K562 (cell line): ENCODE measurements around the gene VPS18.

ENCODE experiments used
- DPF2 ChIP-seq: fragments of 450-650 bp; IDR thresholded peaks from 2 replicates; pipeline ENCODE4 v1.6.1; 2016
- MEF2D ChIP-seq: conservative IDR thresholded peaks from 2 replicates; pipeline ENCODE4 v1.6.1; 2016; ENCODE audit warnings: low read depth, missing genetic modification characterization, missing compliant biosample characterization
- NFE2 ChIP-seq: IDR thresholded peaks from 2 replicates; pipeline ENCODE4 v1.6.1; 2014; ENCODE audit warnings: antibody characterized with exemption, low read depth
- POLR2A ChIP-seq: fragments of 450-650 bp; conservative IDR thresholded peaks from 2 replicates; pipeline ENCODE4 v1.6.1; 2016
- POLR2AphosphoS5 ChIP-seq: IDR thresholded peaks from 2 replicates; pipeline ENCODE4 v1.6.1; 2011; ENCODE audit warnings: mild to moderate bottlenecking, low read depth, low read length, moderate library complexity; ENCODE audit not compliant: control insufficient read depth, insufficient read depth
- SETDB1 ChIP-seq: IDR thresholded peaks from one replicate; pipeline ENCODE4 v1.6.1; 2012; ENCODE audit warnings: low read length, control low read depth, inconsistent platforms
- ZNF121 ChIP-seq: sonication (generic); formaldehyde crosslinking; conservative IDR thresholded peaks from 2 replicates; pipeline ENCODE4 v1.8.0; 2022; ENCODE audit warnings: missing genetic modification reagents
- TF ChIP-seq, protein P1 (sequence below), 3 experiments: IDR thresholded peaks in 2 of 3; conservative IDR thresholded peaks in 1 of 3; 2 replicates each; pipeline ENCODE4 v1.5.1; 2011 to 2012; ENCODE audit warnings: low read length in 3 of 3, mild to moderate bottlenecking in 3 of 3, control low read depth in 2 of 3, improper control_type of control experiment in 1 of 3, inconsistent platforms in 1 of 3, low read depth in 1 of 3, mixed read lengths in 1 of 3, moderate library complexity in 1 of 3; ENCODE audit not compliant: insufficient read depth in 2 of 3

DNA sequence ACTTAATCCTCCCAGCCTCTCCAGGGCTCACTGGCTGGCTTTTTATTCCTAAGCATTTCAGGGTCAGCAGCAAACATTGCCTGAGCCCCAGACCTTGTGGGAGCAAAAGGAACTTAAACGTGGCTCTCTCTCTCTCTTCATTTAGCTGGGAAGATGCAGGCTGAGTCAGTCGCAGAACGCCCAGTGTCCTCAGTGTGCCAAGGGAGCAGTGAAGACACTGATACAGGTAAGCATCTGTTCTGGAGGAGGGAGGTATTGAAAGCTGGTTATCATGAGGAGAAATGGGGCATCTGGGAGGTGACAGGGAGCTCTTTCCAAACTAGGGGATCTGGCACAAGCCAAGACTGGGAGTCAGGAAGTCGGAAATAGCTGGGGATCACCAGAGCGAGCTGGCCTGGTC lies 24.6 kb upstream of the VPS18 start:
- TF ChIP-seq POLR2AphosphoS5 (no peak), POLR2A (no peak), MEF2D (tag) (no peak), DPF2 (no peak), NFE2 (no peak), ZNF121 (CRISPR knock-in tag) (no peak), SETDB1 (no peak)
- TF ChIP-seq, protein P1, sequence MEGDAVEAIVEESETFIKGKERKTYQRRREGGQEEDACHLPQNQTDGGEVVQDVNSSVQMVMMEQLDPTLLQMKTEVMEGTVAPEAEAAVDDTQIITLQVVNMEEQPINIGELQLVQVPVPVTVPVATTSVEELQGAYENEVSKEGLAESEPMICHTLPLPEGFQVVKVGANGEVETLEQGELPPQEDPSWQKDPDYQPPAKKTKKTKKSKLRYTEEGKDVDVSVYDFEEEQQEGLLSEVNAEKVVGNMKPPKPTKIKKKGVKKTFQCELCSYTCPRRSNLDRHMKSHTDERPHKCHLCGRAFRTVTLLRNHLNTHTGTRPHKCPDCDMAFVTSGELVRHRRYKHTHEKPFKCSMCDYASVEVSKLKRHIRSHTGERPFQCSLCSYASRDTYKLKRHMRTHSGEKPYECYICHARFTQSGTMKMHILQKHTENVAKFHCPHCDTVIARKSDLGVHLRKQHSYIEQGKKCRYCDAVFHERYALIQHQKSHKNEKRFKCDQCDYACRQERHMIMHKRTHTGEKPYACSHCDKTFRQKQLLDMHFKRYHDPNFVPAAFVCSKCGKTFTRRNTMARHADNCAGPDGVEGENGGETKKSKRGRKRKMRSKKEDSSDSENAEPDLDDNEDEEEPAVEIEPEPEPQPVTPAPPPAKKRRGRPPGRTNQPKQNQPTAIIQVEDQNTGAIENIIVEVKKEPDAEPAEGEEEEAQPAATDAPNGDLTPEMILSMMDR (IDR thresholded peaks at IDR 0.05 in 2 of 3, conservative IDR thresholded peaks at IDR 0.05 in 1 of 3; ENCODE audit: insufficient read depth in 2 of 3, low read depth in 1 of 3, low read length in 3 of 3), result no peak
